Measurements from ENCODE around the gene GJA9. TPM values are rescaled to one million over a fixed set of nuclear protein-coding genes. Genes with fewer than 3 reads are reported as not detected.

The GJA9 gene
- total RNA-seq, 2 experiments from 2014 or later, result not detected

DNA sequence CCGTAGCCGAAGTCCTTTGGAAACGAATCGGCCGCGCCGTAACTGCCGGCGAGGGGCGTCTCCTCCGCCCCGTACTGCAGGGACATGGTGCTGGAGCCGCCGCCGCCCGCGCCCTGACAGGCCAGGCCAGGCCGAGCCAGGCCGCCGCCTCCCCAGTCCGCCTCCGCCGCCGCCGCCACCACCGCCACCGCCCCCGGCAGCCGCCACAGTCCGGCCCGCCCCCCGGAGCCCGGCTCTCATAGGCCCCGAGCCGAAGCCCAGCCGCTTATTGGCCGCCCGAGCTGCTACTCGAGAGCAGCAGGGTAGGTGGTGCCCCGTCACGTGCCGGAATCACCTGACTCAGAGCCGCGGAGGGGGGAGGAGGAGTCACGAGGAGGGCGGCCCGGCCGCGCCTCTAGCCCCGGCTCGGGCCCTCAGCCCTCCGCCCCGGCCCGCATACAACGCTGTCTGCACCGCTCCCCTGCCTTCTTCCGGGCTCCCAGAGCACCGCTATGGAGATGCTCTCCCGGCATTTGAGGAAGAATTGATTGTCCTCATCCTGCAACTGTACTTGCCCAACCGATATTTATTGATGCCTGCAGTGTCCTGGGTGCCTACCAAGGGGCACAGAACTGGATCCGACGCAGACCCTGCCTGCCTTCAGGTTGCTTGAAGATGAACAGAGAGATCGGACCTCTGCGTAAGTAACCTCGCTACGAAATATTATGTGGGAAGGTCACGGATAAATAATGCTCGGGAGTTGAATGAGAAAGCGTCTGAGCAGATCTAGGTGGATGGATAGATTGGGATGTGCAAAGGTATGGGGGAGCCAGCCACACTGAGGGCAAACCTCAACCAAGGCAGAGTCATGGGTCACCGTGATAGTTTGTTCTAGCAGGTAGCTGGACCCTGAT lies 21.6 kb downstream of the GJA9 start, which contains the start of gene RRAGC:
RRAGC (minus strand) TSS at position 212 of the 893 bp plus-strand sequence; CDS start at position 86, 126 bp downstream.
- intact Hi-C loops (cut with micrococcal nuclease), result loop anchor here (2.0 kb wide), 1 partner anchor 13 kb away; the partner anchor contains the start of gene MYCBP
- H3K4me3 Mint-ChIP-seq, result peak within 1 kb of the TSS; percentile 86
- H3K27ac Mint-ChIP-seq, result peak within 1 kb of the TSS; percentile 81
- H3K27me3 Mint-ChIP-seq, result no peaks in the 10 kb centered on the region
- ATAC-seq (peak; percentile 98), DNase-seq (peak; percentile 99)
- TF ChIP-seq, protein P1, sequence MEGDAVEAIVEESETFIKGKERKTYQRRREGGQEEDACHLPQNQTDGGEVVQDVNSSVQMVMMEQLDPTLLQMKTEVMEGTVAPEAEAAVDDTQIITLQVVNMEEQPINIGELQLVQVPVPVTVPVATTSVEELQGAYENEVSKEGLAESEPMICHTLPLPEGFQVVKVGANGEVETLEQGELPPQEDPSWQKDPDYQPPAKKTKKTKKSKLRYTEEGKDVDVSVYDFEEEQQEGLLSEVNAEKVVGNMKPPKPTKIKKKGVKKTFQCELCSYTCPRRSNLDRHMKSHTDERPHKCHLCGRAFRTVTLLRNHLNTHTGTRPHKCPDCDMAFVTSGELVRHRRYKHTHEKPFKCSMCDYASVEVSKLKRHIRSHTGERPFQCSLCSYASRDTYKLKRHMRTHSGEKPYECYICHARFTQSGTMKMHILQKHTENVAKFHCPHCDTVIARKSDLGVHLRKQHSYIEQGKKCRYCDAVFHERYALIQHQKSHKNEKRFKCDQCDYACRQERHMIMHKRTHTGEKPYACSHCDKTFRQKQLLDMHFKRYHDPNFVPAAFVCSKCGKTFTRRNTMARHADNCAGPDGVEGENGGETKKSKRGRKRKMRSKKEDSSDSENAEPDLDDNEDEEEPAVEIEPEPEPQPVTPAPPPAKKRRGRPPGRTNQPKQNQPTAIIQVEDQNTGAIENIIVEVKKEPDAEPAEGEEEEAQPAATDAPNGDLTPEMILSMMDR (IDR thresholded peaks at IDR 0.05), result no peak
- ChIA-PET POLR2A (no interaction called here), CTCF (interaction anchor here (0.6 to 1.3 kb wide), 2 partner anchors 14 to 833 kb away, joined by 3 read pairs; partner anchors contain the start of gene MYCBP)
- peaks cover 38% of the 10 kb centered on the region for H3K4me1 Mint-ChIP-seq (ENCODE audit: low read depth)
- H3K9me3 Mint-ChIP-seq, result no peaks in the 10 kb centered on the region
- H3K36me3 Mint-ChIP-seq (ENCODE audit: low read depth), result peaks cover 21% of the 10 kb centered on the region

DNA sequence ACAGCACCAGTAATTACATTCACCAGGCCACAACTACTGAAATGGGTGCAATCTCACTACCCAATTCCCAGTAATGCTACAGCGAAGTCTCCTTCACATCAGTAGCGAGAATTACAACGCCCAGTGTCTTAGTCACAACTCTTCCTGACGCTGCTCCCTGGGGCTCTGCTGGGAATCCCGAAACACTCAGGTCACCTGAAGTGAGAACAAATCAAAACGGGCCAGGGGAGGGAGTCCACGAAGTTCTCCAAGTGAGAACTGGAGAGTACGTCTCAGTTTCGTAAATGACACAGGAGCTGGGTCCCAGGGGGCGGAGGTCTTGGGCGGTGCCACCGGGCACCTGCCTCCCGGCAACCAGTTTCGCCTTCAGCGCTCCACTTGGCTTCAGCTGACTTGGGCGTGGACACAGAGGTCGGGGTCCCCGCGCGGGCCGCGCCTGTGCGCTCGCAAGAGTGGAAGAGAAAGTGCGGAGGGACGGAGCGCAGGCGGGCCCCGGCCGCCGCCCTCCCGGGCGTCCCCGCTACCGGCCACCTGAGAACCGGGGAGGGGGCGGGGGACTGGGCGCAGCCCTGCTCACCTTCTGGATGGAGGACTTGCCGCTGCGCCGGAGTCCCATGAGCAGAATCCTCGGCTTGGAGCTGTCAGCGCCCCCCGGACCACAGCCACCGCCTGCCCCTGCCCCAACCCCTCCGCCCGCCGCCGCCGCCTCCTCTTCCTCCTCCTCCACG lies 22.4 kb downstream of the GJA9 start:
- TF ChIP-seq, protein P1 (IDR thresholded peaks at IDR 0.05), result no peak
- H3K4me1 Mint-ChIP-seq (ENCODE audit: low read depth), result peaks cover 41% of the 10 kb centered on the region
- peak overlapping the region; percentile 81 for H3K27ac Mint-ChIP-seq
- ATAC-seq, result peak; percentile 15
- no peaks in the 10 kb centered on the region for H3K9me3 Mint-ChIP-seq
- peaks cover 23% of the 10 kb centered on the region for H3K36me3 Mint-ChIP-seq (ENCODE audit: low read depth)
- CTCF ChIA-PET, result interaction anchor here (1.3 kb wide), 1 partner anchor 832 kb away, joined by 3 read pairs; no protein-coding TSS in a partner anchor
- peak overlapping the region; percentile 86 for H3K4me3 Mint-ChIP-seq
- no peaks in the 10 kb centered on the region for H3K27me3 Mint-ChIP-seq
- intact Hi-C loops (cut with micrococcal nuclease), result loop anchor here (2.0 kb wide), 1 partner anchor 14 kb away; the partner anchor contains the start of gene MYCBP
- DNase-seq, result peak; percentile 62
- POLR2A ChIA-PET, result no interaction called here

DNA sequence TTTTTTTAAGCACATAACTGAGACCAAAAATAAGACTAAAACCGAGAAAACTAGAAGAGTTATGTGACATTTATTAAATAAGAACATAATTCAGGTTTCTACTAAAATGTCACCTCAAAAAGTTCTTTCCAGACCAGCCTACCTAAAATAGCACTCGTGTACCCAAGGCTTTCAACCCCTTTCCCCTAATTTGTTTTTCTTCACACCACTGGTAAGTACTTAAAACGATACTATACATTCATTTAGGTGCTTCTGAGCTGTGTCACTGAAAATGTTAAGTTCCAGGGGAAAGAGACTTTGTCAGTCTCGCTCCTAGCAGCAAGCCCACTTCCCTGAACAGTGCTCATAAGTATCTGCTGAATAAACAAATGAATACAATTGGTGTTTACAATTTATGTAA lies 28.6 kb downstream of the GJA9 start:
- POLR2A ChIA-PET, result no interaction called here
- H3K27me3 Mint-ChIP-seq, result no peaks in the 10 kb centered on the region
- ATAC-seq, result peak; percentile 90
- no peak overlapping the region for H3K4me3 Mint-ChIP-seq
- intact Hi-C loops (cut with micrococcal nuclease), result no loop called here
- no peaks in the 10 kb centered on the region for H3K9me3 Mint-ChIP-seq
- TF ChIP-seq, protein P1 (IDR thresholded peaks at IDR 0.05), result no peak
- peaks cover 25% of the 10 kb centered on the region for H3K4me1 Mint-ChIP-seq (ENCODE audit: low read depth)
- peak overlapping the region; percentile 65 for H3K27ac Mint-ChIP-seq
- peaks cover 29% of the 10 kb centered on the region for H3K36me3 Mint-ChIP-seq (ENCODE audit: low read depth)
- no peak for DNase-seq
- CTCF ChIA-PET, result no interaction called here

DNA sequence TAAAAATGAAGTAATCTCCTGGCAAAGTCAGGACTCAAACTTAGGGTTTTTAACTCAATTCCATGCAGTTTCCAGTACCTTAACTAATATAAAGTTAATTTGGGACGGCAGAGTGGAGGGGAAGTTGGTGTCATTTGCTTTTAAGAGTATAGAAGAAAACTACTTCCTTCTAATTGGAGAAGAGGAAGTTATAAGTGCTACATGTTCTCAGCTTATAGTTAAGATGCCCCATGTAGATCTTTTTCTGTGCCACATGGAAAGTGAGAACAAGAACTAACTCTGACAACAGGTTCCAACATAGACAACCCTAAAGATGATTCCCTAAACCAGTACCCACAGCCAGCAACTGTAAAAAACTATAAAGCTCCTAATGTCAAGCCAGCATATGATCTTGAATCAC lies 33.3 kb downstream of the GJA9 start:
- peaks cover 6% of the 10 kb centered on the region for H3K4me1 Mint-ChIP-seq (ENCODE audit: low read depth)
- DNase-seq (no peak), ATAC-seq (no peak)
- H3K27ac Mint-ChIP-seq, result no peak overlapping the region
- ChIA-PET POLR2A (interaction anchor here (1.0 kb wide), 1 partner anchor 9 kb away, joined by 3 read pairs; no protein-coding TSS in a partner anchor), CTCF (interaction anchor here (1.6 kb wide), 1 partner anchor 13 kb away, joined by 4 read pairs; no protein-coding TSS in a partner anchor)
- no peak overlapping the region for H3K4me3 Mint-ChIP-seq
- TF ChIP-seq, protein P1 (IDR thresholded peaks at IDR 0.05), result no peak
- peaks cover 30% of the 10 kb centered on the region for H3K36me3 Mint-ChIP-seq (ENCODE audit: low read depth)
- no peaks in the 10 kb centered on the region for H3K27me3 Mint-ChIP-seq
- intact Hi-C loops (cut with micrococcal nuclease), result no loop called here
- no peaks in the 10 kb centered on the region for H3K9me3 Mint-ChIP-seq
